Loucy (cell line): ENCODE data around the gene DVL2.

Source experiments
- EZH2phosphoT487 ChIP-seq: fragments of 200-600 bp; IDR thresholded peaks from 2 replicates; pipeline ENCODE4 v1.6.1; 2018; ENCODE audit warnings: antibody characterized with exemption, mild to moderate bottlenecking, moderate library complexity, borderline replicate concordance
- TF ChIP-seq, protein P1 (sequence below): fragments of 200-600 bp; sonication (generic); conservative IDR thresholded peaks from 2 replicates; pipeline ENCODE4 v1.5.1; 2014; ENCODE audit warnings: mild to moderate bottlenecking, antibody characterized with exemption, low read length

DNA sequence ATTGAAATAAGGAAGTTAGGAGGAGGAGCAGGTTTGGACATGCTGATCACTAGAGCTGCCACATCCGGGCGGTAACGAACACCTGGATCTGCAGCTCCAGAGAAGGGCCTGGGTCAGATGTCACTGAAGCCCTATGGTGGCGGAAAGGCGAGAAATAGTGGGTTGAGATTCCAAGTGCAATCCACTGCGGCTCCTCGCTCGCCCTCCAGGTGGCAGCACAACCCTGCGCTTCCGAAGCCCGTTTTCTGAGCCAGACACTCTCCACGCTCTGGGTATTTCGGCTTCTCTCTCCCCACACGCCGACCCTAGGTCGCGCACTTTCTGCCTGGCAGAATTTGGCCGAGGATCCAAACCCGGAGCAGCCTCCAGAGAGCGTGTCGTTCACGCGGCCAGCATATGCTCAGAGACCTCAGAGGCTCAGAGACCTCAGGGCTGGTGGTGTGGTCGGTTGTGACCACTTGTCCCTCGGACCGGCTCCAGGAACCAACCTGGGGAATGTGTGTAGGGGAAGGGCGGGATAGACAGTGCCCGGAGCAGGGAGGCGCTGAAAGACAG is 46.3 kb upstream of the DVL2 start:
- TF ChIP-seq, protein P1, sequence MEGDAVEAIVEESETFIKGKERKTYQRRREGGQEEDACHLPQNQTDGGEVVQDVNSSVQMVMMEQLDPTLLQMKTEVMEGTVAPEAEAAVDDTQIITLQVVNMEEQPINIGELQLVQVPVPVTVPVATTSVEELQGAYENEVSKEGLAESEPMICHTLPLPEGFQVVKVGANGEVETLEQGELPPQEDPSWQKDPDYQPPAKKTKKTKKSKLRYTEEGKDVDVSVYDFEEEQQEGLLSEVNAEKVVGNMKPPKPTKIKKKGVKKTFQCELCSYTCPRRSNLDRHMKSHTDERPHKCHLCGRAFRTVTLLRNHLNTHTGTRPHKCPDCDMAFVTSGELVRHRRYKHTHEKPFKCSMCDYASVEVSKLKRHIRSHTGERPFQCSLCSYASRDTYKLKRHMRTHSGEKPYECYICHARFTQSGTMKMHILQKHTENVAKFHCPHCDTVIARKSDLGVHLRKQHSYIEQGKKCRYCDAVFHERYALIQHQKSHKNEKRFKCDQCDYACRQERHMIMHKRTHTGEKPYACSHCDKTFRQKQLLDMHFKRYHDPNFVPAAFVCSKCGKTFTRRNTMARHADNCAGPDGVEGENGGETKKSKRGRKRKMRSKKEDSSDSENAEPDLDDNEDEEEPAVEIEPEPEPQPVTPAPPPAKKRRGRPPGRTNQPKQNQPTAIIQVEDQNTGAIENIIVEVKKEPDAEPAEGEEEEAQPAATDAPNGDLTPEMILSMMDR, result peak; percentile 93
- TF ChIP-seq EZH2phosphoT487, result no peak
